HG02623 (cell line): ENCODE data around the gene FTO.

Source experiments
- ATAC-seq: cut with Tn5 transposase; IDR thresholded peaks from one replicate; pipeline ENCODE4 v1.9.1; 2021; ENCODE audit warnings: moderate library complexity; ENCODE audit not compliant: unreplicated experiment

FTO gene

GRCh38 chr16:53708490-53708889, 4.5 kb downstream of the FTO start:
- ATAC-seq = no peak

GRCh38 chr16:53711390-53711789, 7.4 kb downstream of the FTO start:
- ATAC-seq = no peak

GRCh38 chr16:53712065-53712464, 8.1 kb downstream of the FTO start:
- ATAC-seq = no peak

- no peak for ATAC-seq
These were observed 9.6 kb downstream of the FTO start for GRCh38 chr16:53713403-53714204.

GRCh38 chr16:53714205-53715022, 10.5 kb downstream of the FTO start:
- no peak for ATAC-seq

- ATAC-seq = no peak
These were observed 11.0 kb downstream of the FTO start for GRCh38 chr16:53715023-53715384.

GRCh38 chr16:53717577-53717976, 13.6 kb downstream of the FTO start:
- no peak for ATAC-seq

- no peak for ATAC-seq
These were observed 17.1 kb downstream of the FTO start for GRCh38 chr16:53721017-53721416.

GRCh38 chr16:53726625-53727024, 22.7 kb downstream of the FTO start:
- no peak for ATAC-seq

- ATAC-seq = no peak
These were observed 26.7 kb downstream of the FTO start for GRCh38 chr16:53730693-53731092.

GRCh38 chr16:53732296-53732929, 28.5 kb downstream of the FTO start:
- no peak for ATAC-seq

GRCh38 chr16:53734908-53735307, 31.0 kb downstream of the FTO start:
- no peak for ATAC-seq

- no peak for ATAC-seq
These were observed 32.3 kb downstream of the FTO start for GRCh38 chr16:53736297-53736696.

GRCh38 chr16:53737552-53737951, 33.6 kb downstream of the FTO start:
- no peak for ATAC-seq

- no peak for ATAC-seq
These were observed 36.5 kb downstream of the FTO start for GRCh38 chr16:53740476-53740875.

- no peak for ATAC-seq
These were observed 37.1 kb downstream of the FTO start for GRCh38 chr16:53740933-53741531.

- no peak for ATAC-seq
These were observed 37.6 kb downstream of the FTO start for GRCh38 chr16:53741546-53741945.

GRCh38 chr16:53743149-53743566, 39.2 kb downstream of the FTO start:
- no peak for ATAC-seq

- ATAC-seq = no peak
These were observed 40.5 kb downstream of the FTO start for GRCh38 chr16:53744449-53744848.

- no peak for ATAC-seq
These were observed 41.1 kb downstream of the FTO start for GRCh38 chr16:53745086-53745485.

- ATAC-seq = no peak
These were observed 41.9 kb downstream of the FTO start for GRCh38 chr16:53745753-53746266.
